ENCODE data around the gene B3GNT9. TPM values are rescaled to one million over a fixed set of nuclear protein-coding genes. Genes with fewer than 3 reads are reported as not detected.

Gene B3GNT9
- total and polyA plus RNA-seq, 12 donors: 2.9 to 52.1 (median 19.6) TPM

DNA sequence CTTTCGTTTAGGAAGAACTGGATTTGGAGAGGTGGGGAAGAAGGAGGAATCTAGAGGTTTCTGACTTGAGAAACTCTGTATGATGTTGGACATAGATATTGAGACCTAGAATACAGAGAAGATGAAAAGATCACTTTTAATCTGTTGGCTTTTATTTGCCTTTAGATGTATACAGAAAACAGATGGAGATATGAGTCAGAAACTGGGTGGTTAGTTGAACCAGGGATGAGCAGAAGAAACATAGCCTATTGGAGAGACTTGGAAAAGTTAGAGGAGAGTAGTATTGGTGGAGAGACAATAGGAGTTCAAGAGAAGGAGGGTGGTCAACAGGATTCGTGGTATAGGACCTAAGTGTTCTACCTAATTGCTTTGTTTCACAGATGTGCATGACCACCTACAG, 36.0 kb downstream of the B3GNT9 start:
- no peak for DNase-seq
- H3K4me1 ChIP-seq (replicated peaks in 1 of 2): peaks cover 11 to 21% of the 10 kb centered on the region in 2 donors
- TF ChIP-seq, protein P1, sequence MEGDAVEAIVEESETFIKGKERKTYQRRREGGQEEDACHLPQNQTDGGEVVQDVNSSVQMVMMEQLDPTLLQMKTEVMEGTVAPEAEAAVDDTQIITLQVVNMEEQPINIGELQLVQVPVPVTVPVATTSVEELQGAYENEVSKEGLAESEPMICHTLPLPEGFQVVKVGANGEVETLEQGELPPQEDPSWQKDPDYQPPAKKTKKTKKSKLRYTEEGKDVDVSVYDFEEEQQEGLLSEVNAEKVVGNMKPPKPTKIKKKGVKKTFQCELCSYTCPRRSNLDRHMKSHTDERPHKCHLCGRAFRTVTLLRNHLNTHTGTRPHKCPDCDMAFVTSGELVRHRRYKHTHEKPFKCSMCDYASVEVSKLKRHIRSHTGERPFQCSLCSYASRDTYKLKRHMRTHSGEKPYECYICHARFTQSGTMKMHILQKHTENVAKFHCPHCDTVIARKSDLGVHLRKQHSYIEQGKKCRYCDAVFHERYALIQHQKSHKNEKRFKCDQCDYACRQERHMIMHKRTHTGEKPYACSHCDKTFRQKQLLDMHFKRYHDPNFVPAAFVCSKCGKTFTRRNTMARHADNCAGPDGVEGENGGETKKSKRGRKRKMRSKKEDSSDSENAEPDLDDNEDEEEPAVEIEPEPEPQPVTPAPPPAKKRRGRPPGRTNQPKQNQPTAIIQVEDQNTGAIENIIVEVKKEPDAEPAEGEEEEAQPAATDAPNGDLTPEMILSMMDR (IDR thresholded peaks at IDR 0.05): no peak
- TF ChIP-seq POLR2A (IDR thresholded peaks at IDR 0.05): no peak
- WGBS, 4 donors: 83 to 90% (median 86%) methylated on average over 2 of the region's 2 CpGs
- no peak overlapping the region for H3K4me3 ChIP-seq
- no peak overlapping the region for H3K27ac ChIP-seq
- H3K9me3 ChIP-seq (replicated peaks in 1 of 3): no peaks in the 10 kb centered on the region
- intact Hi-C loops (cut with DNase I): no loop called here
- no peaks in the 10 kb centered on the region for H3K27me3 ChIP-seq
- H3K36me3 ChIP-seq (replicated peaks in 1 of 2): no peaks in the 10 kb centered on the region

DNA sequence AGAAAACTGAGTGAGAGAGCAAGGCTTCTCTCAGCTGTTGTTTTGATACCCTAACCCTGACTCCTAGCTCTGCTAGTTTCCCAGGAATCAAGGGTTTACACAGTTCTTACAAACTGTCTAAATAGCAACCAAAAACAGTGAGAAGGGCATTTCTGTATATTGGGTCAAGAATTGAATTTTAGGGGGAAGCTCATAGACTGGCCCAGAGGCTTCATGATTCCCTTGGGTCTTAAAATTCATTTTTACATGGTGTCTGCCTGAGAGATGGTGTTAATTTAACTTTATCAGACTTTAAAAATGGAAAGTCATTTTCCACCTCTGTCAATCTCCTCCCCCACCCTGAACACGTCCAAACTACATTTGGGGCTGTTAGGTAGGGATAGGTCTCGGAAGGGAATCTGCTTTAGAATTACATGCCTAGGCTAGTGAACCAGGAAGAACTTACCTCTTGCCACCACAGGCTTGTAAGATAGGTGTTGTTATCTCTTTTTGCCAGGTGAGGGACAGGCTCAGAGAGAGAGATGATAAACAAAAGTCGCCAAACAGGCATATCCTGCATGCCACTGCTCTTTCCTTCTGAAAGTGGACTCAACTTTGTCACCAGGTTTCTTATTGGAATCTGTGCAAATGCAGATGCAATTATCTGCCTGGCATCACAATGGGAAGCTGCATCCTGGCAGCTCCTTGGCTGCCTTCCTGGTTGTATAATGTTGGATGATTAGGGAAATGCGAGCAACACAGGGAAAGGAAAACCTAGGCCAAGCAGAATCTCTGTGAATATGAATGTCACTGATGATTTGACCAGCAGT, 38.0 kb downstream of the B3GNT9 start:
- 80 to 87% (median 83%) methylated on average over 4 of the region's 4 CpGs for WGBS, 4 donors
- Histone ChIP-seq H3K27ac (no peak overlapping the region), H3K4me3 (no peak overlapping the region), H3K9me3 (replicated peaks in 1 of 3) (no peaks in the 10 kb centered on the region), H3K36me3 (replicated peaks in 1 of 2) (no peaks in the 10 kb centered on the region), H3K4me1 (replicated peaks in 1 of 2) (peaks cover 16 to 26% of the 10 kb centered on the region in 2 donors), H3K27me3 (no peaks in the 10 kb centered on the region)
- no peak for DNase-seq
- intact Hi-C loops (cut with DNase I): no loop called here
- TF ChIP-seq, protein P1 (IDR thresholded peaks at IDR 0.05): no peak
- no peak for TF ChIP-seq POLR2A (IDR thresholded peaks at IDR 0.05)

DNA sequence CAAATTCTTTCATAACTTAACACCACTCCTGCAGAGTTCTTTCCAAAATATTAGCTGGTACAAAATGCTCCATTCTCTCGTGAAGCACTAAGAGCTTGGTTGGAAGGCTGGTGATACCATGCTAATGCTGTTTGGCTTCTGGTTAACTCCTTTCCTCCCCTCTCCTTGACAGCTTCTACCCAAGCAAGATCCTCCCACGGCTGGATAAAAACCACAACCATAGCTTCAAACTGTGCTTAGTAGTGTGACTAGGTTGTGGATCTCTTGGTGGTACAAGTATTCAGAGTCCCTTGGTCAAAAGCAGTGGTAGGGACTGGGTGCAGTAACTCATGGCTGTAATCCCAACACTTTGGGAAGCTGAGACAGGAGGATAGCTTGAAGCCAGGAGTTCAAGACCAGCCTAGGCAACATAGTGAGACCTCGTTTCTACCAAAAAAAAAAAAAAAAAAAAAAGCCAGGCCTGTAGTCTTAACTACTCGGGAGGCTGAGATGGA, 38.8 kb downstream of the B3GNT9 start:
- 59 to 77% (median 72%) methylated on average over 4 of the region's 4 CpGs for WGBS, 4 donors
- H3K27ac ChIP-seq: no peak overlapping the region

More for the DNA sequence above, 38.8 kb downstream of the B3GNT9 start:
- Histone ChIP-seq H3K4me1 (replicated peaks in 1 of 2) (peaks cover 16 to 26% of the 10 kb centered on the region in 2 donors), H3K27me3 (no peaks in the 10 kb centered on the region), H3K9me3 (replicated peaks in 1 of 3) (no peaks in the 10 kb centered on the region), H3K36me3 (replicated peaks in 1 of 2) (no peaks in the 10 kb centered on the region), H3K4me3 (no peak overlapping the region)
- no peak for DNase-seq
- TF ChIP-seq, protein P1 (IDR thresholded peaks at IDR 0.05): no peak
- no peak for TF ChIP-seq POLR2A (IDR thresholded peaks at IDR 0.05)
- intact Hi-C loops (cut with DNase I): no loop called here
